Stimulated activated effector memory CD8-positive, alpha-beta T cell treated with anti-CD3 and anti-CD28 coated beads, Interleukin-12 subunit alpha, Interleukin-12 subunit beta, amount 100 ng/mL, for 72 hours (primary cell): Measurements from ENCODE around the gene TMEM128.
"Not testable (repeated sequence)": the region's sequence is repeated elsewhere in the genome, so short reads cannot be mapped to it uniquely, and the experiment has no call there.

Experiments used
- ATAC-seq: fragments of 150-1000 bp; cut with Tn5 transposase; 2 replicates; pipeline ENCODE4 v1.10.0; 2021
- DNase-seq, 2 donors: peaks; one replicate each; pipeline ENCODE4 v3.0.0; 2021 to 2022; ENCODE audit warnings: low spot score in 2 of 2
- H3K27ac Mint-ChIP-seq: one replicate; pipeline ENCODE4 v1.8.0; 2022; ENCODE audit warnings: mild to moderate bottlenecking, mixed read lengths
- H3K36me3 Mint-ChIP-seq: one replicate; pipeline ENCODE4 v1.8.0; 2022; ENCODE audit warnings: mild to moderate bottlenecking, mixed read lengths
- H3K4me1 Mint-ChIP-seq: one replicate; pipeline ENCODE4 v1.8.0; 2022; ENCODE audit warnings: mixed read lengths
- H3K4me3 Mint-ChIP-seq: one replicate; pipeline ENCODE4 v1.8.0; 2022; ENCODE audit warnings: mild to moderate bottlenecking, mixed read lengths
- H3K9me3 Mint-ChIP-seq: one replicate; pipeline ENCODE4 v1.8.0; 2022; ENCODE audit warnings: mixed read lengths

The TMEM128 gene

GRCh38 chr4:4227510-4228355 is 20.3 kb downstream of the TMEM128 start:
- no peak for ATAC-seq
- Mint-ChIP-seq H3K36me3 (no peaks in the 10 kb centered on the region), H3K27ac (no peak overlapping the region), H3K4me3 (no peak overlapping the region), H3K4me1 (peaks cover 14% of the 10 kb centered on the region), H3K9me3 (no peaks in the 10 kb centered on the region)
- DNase-seq: no peak

- H3K4me1 Mint-ChIP-seq: peaks cover 14% of the 10 kb centered on the region
These were observed 21.2 kb downstream of the TMEM128 start, which contains the start of gene OTOP1 for GRCh38 chr4:4226606-4227438. Gene OTOP1 (minus strand): TSS chr4:4226929. CDS start chr4:4226864, 65 bp downstream.

GRCh38 chr4:4225915-4226605 is 22.0 kb downstream of the TMEM128 start:
- DNase-seq (no peak), ATAC-seq (no peak)
- no peaks in the 10 kb centered on the region for H3K36me3 Mint-ChIP-seq
- peak overlapping the region; percentile 27 for H3K4me3 Mint-ChIP-seq
- H3K27ac Mint-ChIP-seq: no peak overlapping the region
- H3K9me3 Mint-ChIP-seq: no peaks in the 10 kb centered on the region
- H3K4me1 Mint-ChIP-seq: peaks cover 14% of the 10 kb centered on the region

More at GRCh38 chr4:4226606-4227438, 21.2 kb downstream of the TMEM128 start, which contains the start of gene OTOP1:
- H3K27ac Mint-ChIP-seq: no peak within 1 kb of the TSS
- H3K4me3 Mint-ChIP-seq: peak within 1 kb of the TSS; percentile 27
- no peaks in the 10 kb centered on the region for H3K36me3 Mint-ChIP-seq
- no peaks in the 10 kb centered on the region for H3K9me3 Mint-ChIP-seq
- DNase-seq (no peak), ATAC-seq (no peak)

DNA sequence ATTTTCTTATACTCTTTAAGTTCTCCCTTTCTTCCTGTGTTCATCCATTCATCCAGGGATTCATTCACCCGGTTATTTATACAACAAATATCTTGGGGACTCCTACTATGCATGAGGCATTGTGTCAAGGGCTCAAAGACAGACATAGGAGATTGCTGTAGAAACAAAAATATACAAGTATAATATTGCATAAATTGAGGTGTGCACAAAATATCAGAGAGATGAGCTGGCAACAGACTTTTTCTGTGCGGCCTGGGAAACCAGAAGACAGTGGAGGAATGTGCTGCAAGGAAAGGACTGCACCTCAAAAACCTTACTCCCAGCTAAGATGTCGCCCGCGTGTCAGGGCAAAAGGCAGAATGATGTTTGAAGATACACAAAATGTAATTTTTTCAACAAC is 30.9 kb downstream of the TMEM128 start:
- Mint-ChIP-seq H3K27ac (no peak overlapping the region), H3K9me3 (no peaks in the 10 kb centered on the region), H3K4me1 (no peaks in the 10 kb centered on the region), H3K4me3 (no peak overlapping the region), H3K36me3 (no peaks in the 10 kb centered on the region)
- no peak for DNase-seq
- ATAC-seq: no peak

DNA sequence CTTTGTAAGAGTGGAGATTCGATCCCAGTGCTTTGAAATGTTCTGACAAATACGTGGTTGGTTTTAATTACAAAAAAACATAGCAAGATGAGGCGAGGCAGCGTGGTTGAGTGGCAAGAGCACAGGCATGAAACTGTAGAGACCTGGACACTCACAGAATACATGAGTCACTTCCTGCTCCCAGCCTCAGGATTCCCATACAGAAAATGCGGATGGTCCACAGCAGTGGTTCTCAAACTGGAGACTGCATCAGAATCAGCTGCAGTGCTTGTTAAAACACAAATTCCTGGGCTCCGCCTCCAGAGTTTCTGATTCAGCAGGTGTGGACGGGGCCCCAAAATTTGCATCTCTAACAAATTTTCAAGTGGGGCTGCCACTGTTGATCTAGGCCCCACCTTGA is 31.4 kb downstream of the TMEM128 start:
- Mint-ChIP-seq H3K36me3 (no peaks in the 10 kb centered on the region), H3K27ac (no peak overlapping the region), H3K4me3 (no peak overlapping the region), H3K9me3 (no peaks in the 10 kb centered on the region), H3K4me1 (no peaks in the 10 kb centered on the region)
- no peak for DNase-seq
- ATAC-seq: no peak

DNA sequence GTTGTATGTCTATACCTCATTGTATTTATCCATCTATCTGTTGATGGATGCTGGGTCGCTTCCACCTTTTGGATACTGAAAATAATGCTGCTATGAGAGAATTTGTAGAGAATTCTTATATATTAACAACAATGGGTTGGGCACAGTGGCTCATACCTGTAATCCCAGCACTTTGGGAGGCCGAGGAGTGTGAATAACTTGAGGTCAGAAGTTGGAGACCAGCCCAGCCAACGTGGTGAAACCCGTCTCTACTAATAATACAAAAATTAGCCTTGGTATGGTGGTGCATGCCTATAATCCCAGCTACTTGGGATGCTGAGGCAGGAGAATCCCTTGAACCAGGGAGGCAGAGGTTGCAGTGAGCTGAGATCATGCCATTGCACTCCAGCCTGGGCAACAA is 34.3 kb downstream of the TMEM128 start:
- not testable (repeated sequence) for H3K9me3 Mint-ChIP-seq, H3K27ac Mint-ChIP-seq, H3K36me3 Mint-ChIP-seq, DNase-seq, ATAC-seq, H3K4me3 Mint-ChIP-seq, H3K4me1 Mint-ChIP-seq

DNA sequence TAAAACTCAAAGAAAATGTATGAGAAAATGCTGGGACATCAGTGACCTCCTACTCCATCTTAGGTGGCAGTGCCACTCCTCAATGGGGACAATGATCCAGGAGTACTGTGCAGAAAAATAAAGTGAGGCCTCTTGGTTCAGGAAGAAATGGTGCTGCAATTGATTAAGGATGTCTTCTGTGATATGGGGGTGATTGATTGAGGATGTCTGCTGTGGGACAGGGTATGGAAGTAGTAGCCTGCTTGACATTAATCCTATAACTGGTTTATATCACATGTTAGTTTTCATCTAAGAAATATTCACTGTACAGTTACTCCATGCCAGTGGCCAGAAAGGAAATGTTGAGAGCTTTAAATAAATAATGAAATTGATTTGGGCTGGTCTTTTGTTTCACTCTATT is 41.8 kb downstream of the TMEM128 start:
- Mint-ChIP-seq H3K4me1 (no peaks in the 10 kb centered on the region), H3K27ac (no peak overlapping the region), H3K36me3 (no peaks in the 10 kb centered on the region), H3K4me3 (no peak overlapping the region), H3K9me3 (no peaks in the 10 kb centered on the region)
- ATAC-seq (no peak), DNase-seq (no peak)

- ATAC-seq (no peak), DNase-seq (no peak)
- Mint-ChIP-seq H3K9me3 (no peaks in the 10 kb centered on the region), H3K27ac (no peak overlapping the region), H3K4me3 (no peak overlapping the region), H3K4me1 (no peaks in the 10 kb centered on the region), H3K36me3 (no peaks in the 10 kb centered on the region)
These were observed 43.6 kb downstream of the TMEM128 start for GRCh38 chr4:4204401-4204745.

DNA sequence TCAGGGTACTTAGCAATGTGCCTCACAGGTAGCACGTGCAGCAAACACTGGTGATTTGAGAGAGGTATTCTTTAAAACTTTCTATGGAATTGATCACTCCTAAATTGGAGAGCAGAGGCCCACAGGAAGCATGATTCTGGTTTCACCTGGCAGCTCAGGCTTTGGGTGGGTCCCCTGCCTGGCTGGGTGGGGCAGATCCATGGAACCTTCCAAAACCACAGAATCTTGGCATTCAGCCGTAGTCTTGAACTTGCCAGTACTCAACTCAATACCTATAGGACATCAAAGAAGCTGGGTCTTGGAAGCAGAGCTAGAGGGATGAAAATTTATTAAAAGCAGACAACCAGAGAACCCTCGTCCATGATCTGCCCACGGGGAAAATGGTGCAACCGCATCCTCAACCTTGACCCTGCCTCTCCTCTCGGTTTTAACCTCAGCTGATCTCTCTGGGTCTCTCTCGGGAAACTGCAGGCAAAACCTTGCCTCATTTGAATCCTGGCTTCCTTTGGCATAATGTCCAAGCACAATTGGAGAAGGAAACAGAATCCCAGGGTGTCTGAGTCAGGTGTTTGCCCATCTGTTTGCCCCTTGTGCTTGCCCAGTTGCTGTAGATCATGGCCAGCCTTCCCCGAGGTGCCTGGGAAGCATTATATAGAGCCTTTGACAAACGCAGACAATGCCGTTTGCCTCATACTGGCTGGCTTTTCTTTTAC is 44.2 kb downstream of the TMEM128 start:
- Mint-ChIP-seq H3K4me3 (no peak overlapping the region), H3K36me3 (no peaks in the 10 kb centered on the region), H3K4me1 (no peaks in the 10 kb centered on the region), H3K9me3 (no peaks in the 10 kb centered on the region), H3K27ac (no peak overlapping the region)
- ATAC-seq (no peak), DNase-seq (no peak)

GRCh38 chr4:4202510-4202909 is 45.5 kb downstream of the TMEM128 start:
- no peak overlapping the region for H3K4me3 Mint-ChIP-seq
- no peaks in the 10 kb centered on the region for H3K36me3 Mint-ChIP-seq
- DNase-seq: no peak
- no peak for ATAC-seq
- no peak overlapping the region for H3K27ac Mint-ChIP-seq
- no peaks in the 10 kb centered on the region for H3K9me3 Mint-ChIP-seq
- H3K4me1 Mint-ChIP-seq: no peaks in the 10 kb centered on the region

DNA sequence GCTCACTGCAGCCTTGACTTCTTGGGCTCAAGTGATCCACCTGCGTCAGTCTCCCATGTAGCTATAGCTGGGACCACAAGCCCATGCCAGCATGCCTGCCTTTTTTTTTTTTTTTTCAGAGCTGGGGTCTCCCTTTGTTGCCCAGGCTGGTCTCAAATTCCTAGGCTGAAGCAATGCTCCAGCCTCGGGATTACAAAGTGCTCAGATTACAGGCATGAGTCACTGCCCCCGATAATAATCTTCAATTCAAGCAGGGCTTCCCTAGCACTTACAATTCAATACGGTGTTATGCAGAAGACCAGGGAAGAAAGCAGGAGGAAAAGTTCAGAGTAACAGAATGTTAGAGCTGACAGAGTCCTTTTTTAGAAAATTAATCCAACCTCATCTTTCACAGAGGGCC is 47.4 kb downstream of the TMEM128 start:
- DNase-seq: no peak
- Mint-ChIP-seq H3K9me3 (no peaks in the 10 kb centered on the region), H3K4me3 (no peak overlapping the region), H3K36me3 (no peaks in the 10 kb centered on the region), H3K4me1 (no peaks in the 10 kb centered on the region), H3K27ac (no peak overlapping the region)
- ATAC-seq: no peak

GRCh38 chr4:4195354-4195753 is 52.7 kb downstream of the TMEM128 start:
- H3K27ac Mint-ChIP-seq: no peak overlapping the region
- H3K9me3 Mint-ChIP-seq: no peaks in the 10 kb centered on the region
- no peaks in the 10 kb centered on the region for H3K36me3 Mint-ChIP-seq
- no peak overlapping the region for H3K4me3 Mint-ChIP-seq
- ATAC-seq (no peak), DNase-seq (no peak)
- H3K4me1 Mint-ChIP-seq: peaks cover 12% of the 10 kb centered on the region

- not testable (repeated sequence) for H3K4me3 Mint-ChIP-seq, ATAC-seq, H3K9me3 Mint-ChIP-seq, DNase-seq, H3K27ac Mint-ChIP-seq, H3K36me3 Mint-ChIP-seq
- H3K4me1 Mint-ChIP-seq: peaks cover 12% of the 10 kb centered on the region
These were observed 59.5 kb downstream of the TMEM128 start for GRCh38 chr4:4188557-4188956.
